ENCODE measurements around the gene PRRG3. TPM values are rescaled to one million over a fixed set of nuclear protein-coding genes. Genes with fewer than 3 reads are reported as not detected.

Gene PRRG3
- total and polyA plus RNA-seq, 2 donors (not counting 3 experiments of a cell fraction or from before 2014, with no cell fraction given): not detected

DNA sequence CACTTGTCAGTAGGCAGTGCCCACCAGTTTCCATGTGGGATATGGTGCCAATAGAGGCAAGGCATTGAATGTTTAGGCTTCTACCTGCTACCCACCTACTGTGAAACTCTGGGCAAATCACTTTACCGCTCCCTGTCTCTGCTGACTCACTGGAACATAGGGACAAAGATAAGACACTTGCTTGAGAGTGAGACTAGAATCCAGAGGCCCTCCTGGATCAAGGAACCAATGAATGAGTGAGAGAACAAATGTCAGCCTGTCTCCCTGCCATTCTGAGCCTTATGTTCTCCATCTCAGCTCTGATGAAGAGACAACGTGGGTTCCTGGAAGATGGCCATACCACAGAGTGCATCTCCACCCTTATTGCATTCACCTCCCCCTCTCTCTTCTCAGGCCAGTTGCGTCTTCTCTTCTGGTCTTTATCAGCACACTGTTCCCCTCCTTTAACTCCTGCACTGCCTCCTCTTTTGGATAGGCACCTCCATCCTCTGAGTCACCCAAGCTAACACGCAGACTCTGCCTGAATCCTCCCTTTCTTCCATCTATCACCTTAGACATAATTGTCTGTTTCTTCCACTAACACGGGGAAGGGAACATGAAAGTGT is 15.4 kb upstream of the PRRG3 start:
- dilution Hi-C loops (cut with MboI; ENCODE audit: extremely low pct_ligation_motif_present, low sequenced_read_pairs): no loop called here
- Histone ChIP-seq H3K9ac (replicated peaks; ENCODE audit: extremely low read depth, insufficient read depth, low read length) (no peak overlapping the region), H3K27me3 (ENCODE audit: control insufficient read depth in 2 of 2, insufficient read depth in 2 of 2, low read length in 2 of 2) (no peaks in the 10 kb centered on the region), H3K79me2 (ENCODE audit: control insufficient read depth, insufficient read depth, low read length) (no peaks in the 10 kb centered on the region), H3K36me3 (ENCODE audit: control insufficient read depth in 2 of 2, extremely low read depth in 1 of 2, insufficient read depth in 2 of 2, low read length in 2 of 2) (no peaks in the 10 kb centered on the region), H3K27ac (ENCODE audit: insufficient read depth, low read depth, low read length) (no peak overlapping the region), H3K9me1 (replicated peaks; ENCODE audit: control insufficient read depth, extremely low read depth, insufficient read depth, low read length) (no peaks in the 10 kb centered on the region), H3K9me3 (replicated peaks; ENCODE audit: control insufficient read depth, insufficient read depth, low read length) (no peaks in the 10 kb centered on the region), H3K4me3 (replicated peaks in 1 of 3; ENCODE audit: insufficient read depth in 1 of 3, low read depth in 1 of 3, low read length in 3 of 3) (no peak overlapping the region), H3K4me1 (ENCODE audit: control insufficient read depth, extremely low read depth, insufficient read depth, low read length) (no peaks in the 10 kb centered on the region), H4K20me1 (replicated peaks; ENCODE audit: control insufficient read depth, extremely low read depth, insufficient read depth, low read length) (no peaks in the 10 kb centered on the region), H2AFZ (ENCODE audit: low read depth, low read length) (no peak overlapping the region), H3K4me2 (ENCODE audit: insufficient read depth, low read length) (no peak overlapping the region)
- CTCF ChIA-PET: interaction anchor here (1.6 kb wide), 1 partner anchor 528 kb away, joined by 6 read pairs; no protein-coding TSS in a partner anchor
- no peak for TF ChIP-seq EZH2 (IDR thresholded peaks at IDR 0.05; ENCODE audit: borderline replicate concordance, low read depth, low read length, severe bottlenecking)
- TF ChIP-seq GATA2 (IDR thresholded peaks at IDR 0.05; ENCODE audit: insufficient read depth, insufficient read length, low read depth, low read length): no peak
- TF ChIP-seq, protein P1, sequence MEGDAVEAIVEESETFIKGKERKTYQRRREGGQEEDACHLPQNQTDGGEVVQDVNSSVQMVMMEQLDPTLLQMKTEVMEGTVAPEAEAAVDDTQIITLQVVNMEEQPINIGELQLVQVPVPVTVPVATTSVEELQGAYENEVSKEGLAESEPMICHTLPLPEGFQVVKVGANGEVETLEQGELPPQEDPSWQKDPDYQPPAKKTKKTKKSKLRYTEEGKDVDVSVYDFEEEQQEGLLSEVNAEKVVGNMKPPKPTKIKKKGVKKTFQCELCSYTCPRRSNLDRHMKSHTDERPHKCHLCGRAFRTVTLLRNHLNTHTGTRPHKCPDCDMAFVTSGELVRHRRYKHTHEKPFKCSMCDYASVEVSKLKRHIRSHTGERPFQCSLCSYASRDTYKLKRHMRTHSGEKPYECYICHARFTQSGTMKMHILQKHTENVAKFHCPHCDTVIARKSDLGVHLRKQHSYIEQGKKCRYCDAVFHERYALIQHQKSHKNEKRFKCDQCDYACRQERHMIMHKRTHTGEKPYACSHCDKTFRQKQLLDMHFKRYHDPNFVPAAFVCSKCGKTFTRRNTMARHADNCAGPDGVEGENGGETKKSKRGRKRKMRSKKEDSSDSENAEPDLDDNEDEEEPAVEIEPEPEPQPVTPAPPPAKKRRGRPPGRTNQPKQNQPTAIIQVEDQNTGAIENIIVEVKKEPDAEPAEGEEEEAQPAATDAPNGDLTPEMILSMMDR (IDR thresholded peaks at IDR 0.05; ENCODE audit: extremely low read depth in 1 of 2, insufficient read depth in 1 of 2, low read depth in 1 of 2, low read length in 2 of 2): no peak
- TF ChIP-seq, protein P2, sequence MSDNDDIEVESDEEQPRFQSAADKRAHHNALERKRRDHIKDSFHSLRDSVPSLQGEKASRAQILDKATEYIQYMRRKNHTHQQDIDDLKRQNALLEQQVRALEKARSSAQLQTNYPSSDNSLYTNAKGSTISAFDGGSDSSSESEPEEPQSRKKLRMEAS (IDR thresholded peaks at IDR 0.05; ENCODE audit: insufficient read depth, insufficient read length): no peak
- no peak for TF ChIP-seq FOS (IDR thresholded peaks at IDR 0.05; ENCODE audit: borderline replicate concordance, insufficient read depth, low read length)
- TF ChIP-seq POLR2AphosphoS5 (IDR thresholded peaks at IDR 0.05; ENCODE audit: insufficient read depth, low read depth, low read length): no peak
- TF ChIP-seq JUN (IDR thresholded peaks at IDR 0.05; ENCODE audit: borderline replicate concordance, insufficient read depth, insufficient read length, low read depth): no peak
- no peak for TF ChIP-seq POLR2A (IDR thresholded peaks at IDR 0.05; ENCODE audit: low read depth, low read length)
- no peak for TF ChIP-seq MYC (IDR thresholded peaks at IDR 0.05; ENCODE audit: low read depth, low read length)
- FAIRE-seq (no peak), DNase-seq (ENCODE audit: low read depth, low spot score) (no peak)
- intact Hi-C loops (cut with micrococcal nuclease): no loop called here
- POLR2A ChIA-PET: no interaction called here
- no TSS peak for BruUV-seq (replicated peaks)
